HG03378 (cell line): ENCODE data around the gene HOXA4.

Source experiments
- ATAC-seq: cut with Tn5 transposase; IDR thresholded peaks from one replicate; pipeline ENCODE4 v1.9.1; 2021; ENCODE audit warnings: mild to moderate bottlenecking, moderate library complexity; ENCODE audit not compliant: unreplicated experiment

The HOXA4 gene

DNA sequence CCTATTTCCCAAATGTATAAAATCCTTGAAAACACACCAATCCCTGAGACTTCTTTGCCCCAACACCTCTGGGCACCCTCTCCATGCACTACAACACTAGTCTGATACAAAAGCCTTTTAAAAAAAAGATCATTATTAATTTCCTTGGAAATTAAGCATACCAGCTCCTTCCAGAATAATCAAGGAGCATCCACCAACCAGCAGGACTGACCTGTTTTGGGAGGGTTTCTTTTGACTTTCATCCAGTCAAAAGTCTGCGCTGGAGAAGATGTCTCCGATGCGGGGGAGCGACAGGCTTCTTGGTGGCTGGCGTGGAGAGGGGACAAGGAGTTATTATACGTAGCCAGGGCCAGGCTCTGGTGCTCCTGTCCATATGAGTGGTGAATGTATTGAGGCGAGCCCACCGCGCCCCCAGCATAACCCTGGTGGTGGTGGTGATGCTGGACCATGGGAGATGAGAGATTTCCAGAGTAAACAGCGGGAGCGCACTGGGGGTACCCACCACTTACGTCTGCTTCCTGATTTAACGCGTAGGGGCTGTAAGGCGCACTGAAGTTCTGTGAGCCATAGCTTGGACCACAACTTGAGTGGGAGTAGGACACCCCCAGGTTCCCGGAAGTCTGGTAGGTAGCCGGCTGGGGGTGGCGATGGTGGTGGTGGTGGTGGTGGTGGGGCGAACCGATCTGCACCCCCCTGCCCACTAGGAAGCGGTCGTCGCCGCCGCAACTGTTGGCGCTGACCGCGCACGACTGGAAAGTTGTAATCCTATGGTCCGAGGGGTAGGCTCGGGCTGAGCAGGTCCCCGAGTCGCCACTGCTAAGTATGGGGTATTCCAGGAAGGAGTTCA lies 35.3 kb downstream of the HOXA4 start:
- no peak for ATAC-seq

DNA sequence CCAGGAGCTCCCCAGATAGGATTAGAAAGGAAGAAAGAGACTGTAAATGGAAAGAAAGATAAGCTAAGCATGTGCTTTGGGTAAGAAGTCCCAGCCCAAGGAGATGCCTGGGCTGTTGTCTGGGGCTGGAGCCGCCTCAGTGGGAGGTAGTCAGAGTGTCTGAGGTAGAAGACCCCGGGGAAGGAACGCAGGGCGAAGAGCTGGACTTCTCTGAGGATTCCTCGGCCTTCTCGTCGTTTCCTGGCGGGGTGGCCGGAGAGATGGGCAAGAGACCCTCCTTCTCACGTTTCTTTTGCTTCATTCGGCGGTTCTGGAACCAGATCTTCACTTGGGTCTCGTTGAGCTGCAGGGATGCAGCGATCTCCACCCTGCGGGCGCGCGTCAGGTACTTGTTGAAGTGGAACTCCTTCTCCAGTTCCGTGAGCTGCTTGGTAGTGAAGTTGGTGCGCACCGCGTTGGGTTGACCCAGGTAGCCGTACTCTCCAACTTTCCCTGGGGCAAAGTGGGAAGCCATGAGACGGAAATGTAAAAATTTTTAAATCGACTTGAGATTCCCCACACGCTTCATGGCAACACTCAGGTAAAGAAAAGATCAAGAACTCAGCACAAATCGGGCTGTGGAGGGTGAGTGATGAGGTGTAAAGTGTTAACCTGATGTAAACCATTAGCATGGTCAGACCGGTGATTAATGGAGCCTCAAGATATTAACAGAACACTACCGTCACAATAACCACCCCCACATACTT lies 36.1 kb downstream of the HOXA4 start:
- ATAC-seq, result no peak

DNA sequence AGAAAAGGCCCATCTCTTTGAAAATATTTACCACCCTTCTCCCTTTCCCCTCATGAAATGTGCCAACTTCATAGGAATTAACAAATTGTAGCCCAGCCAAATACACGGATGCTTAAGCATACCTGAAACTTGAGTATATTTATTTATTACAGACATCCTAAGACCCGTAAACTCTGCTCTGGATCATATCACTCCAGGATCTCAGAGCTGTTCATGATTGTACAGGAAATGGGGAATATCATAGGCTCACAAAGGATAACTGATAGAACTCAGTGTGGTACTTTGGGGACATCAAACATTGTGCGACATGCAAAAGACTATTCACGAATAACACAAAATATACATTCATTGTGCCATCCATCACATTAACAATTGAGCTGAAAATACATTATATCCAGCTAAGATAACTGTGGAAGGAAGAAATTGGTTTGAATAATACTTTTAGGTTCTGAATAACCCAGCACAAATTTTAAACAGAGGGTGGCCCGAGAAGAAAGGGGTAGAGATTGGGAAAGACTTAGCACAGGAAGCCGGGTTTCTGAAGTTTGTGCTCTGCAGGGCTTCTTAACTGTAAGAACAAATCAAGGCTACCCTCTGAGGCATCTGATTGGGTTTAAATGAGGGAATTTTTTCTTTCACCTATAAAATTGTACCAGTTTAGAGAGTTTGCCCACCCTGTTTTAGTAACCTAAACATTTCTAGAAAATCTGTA lies 37.2 kb downstream of the HOXA4 start:
- ATAC-seq, result no peak

DNA sequence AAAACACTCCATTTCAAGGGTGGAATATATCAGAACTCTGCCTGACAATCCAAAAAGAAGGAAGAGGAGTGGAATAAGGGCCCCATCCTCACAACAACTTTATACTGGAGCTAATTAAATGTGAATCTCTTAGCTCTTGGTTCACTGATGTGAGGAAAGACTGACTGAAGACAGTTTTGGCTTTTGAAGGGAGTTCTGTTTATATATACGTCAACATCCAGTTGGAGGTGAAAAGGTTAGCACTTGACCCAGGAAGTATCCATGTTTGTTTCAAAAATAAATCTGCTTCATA lies 37.8 kb downstream of the HOXA4 start:
- no peak for ATAC-seq

DNA sequence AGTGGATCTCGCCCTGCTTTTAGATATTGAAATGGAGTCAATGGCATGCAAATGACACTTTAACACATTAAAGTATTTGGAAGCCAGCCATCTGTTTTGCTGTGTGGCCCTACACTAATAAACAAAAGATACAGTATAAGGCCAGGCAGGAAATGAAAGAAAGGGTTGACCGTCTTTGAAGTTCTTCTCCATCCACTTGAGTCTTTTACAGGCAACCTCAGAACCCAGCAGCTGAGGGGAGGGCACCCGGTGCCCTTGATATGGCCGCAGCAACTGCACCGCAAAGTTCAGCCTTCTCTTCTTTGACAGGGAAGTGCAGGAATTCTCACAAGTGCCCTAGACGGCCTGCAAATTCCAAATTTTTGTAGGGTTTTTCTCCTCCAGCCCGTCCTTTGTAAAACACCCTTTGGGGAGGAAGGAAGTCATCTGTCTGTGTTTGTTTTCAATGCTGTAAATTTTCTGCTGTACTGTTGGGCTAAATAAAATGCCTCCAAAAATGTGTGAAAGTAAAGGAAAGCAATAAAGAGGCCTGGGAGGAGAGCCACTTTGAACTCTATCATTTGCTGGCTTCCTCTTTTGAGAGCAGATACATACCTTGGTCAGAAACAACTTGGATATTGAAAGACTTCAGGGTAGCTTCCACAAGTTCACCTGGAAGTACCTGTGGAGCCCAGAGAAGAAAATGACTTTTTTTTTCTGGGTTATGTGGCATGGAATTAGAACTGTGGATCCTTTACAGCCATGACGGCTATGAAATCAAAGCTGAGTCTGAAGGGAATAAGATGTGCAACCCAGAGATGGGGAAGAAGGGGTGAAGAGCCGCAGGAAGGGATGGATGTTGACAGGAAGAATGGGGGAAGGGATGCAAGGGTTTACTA lies 38.4 kb downstream of the HOXA4 start:
- ATAC-seq, result no peak

DNA sequence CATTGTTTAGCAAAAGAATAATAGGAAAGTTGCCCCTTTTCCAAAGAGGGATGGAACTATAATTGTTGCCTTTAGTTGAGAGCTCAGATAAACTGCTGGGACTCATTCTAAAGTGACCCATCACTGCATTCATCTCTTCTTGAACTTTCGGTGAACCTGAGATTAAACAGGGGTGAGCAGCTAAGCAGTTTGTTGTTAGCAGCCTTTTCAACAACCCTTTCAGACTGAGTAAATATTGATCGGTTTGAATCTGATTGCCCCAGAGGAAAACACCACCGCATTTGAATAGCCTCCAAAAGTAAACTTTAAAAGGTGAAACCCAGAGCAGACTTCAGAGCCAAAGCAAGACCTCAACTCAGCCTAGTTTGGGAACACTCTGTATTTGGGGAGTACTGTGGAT lies 39.5 kb downstream of the HOXA4 start:
- ATAC-seq, result no peak

DNA sequence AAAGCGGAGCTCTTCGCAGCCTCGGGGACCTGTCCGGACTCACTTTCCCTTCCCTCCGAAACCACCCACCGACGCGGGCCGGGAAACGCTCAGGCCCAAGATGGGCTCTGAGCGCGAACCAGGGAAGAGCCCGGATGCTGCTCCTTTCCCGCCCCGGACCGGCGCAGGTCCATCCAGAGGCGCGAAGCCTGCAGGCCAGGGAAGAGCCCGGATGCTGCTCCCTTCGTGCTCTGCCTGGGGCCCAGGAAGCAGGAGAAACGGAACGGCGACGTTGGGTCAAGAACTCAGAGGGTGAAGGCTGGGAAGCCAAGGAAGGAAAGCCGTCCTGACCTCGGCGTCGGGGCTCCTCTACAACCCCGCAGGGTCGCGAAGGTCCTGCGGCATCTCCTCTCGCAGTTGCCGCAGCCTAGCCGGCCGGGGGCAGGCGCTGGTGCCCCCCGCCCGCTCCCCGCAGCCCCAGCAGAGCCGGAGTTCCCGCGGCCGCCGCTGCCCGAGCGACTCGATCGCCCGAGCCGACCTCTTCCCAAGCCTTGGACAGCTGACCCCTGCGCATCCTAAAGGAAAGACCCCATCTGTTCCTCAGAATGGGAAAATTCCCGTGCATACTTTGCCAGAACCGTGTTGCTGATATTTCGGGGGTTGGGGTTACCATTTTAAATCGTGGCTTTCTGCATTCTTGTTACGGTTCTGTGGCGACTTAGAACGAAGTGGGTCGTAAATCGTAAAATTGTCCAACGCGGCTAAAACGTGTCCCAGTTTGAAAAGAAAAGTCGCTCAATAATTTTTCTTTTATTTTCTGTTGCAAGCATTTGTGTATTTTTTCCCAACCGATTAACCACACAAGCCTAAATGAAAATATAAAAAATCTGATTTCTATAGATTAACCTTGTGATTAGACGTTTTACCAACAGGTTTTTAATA lies 42.3 kb downstream of the HOXA4 start:
- no peak for ATAC-seq

DNA sequence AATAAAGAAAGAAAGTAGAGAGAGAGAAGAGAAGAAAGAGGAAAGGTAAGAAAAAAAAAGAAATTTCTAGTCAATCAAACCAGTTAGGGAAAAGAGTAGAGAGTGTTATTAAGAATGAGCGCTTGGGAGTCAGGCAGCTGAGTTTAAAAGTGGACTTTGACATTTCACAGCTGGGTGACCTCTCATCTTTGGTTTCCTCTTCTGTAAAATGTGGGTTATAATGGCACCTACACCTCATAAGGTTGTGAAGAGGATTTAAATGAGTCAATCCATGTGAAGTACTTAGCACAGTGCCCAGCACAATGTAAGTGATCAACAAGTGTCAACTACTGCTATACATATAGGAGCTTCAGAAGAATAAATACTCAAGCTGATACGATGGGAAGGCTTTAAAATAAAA lies 46.9 kb downstream of the HOXA4 start:
- no peak for ATAC-seq

DNA sequence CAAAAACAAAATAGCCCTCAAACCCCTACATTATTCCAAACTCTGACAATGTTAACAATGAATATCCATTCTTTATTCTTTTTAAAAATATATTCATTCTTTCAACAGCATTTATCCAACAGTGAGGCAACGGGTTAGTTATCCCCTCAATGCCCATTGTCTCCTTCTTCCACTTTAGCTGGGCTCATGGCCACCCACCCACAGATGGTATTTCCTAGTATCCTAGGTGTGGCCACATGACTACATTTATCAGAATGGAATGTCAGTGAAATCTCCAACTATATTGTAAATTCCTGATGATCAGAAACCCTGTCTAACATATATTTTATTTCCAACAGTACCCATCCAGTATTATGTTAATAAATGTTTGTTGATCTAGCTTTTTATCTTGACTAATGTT lies 48.4 kb downstream of the HOXA4 start:
- no peak for ATAC-seq

DNA sequence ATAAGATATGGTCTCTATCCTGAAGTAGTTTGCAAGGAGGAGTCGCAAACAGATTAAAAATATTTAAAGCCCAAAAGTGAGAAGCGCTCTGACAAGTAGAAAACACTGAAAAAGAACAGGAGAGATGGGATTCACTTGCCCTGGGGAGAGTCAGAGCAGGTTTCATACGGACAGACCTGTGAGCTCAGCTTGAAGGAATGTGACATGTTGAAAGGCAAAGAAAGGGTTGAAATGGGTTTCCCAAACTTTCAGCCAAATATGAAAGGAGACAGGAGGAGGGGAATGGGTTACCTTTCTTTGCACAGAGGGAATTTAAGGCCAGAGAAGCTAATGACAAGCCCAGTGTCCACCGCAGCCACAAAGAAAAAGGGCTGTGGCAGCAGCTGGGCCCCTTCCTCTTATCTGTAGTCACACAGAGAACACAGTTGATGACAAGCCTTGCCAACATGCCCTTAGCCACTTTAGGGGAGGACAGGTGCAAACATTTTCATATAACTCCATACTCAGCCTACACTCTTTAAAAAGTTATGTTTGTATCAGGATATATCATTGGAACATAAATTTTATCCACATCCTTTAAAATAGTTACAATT lies 49.6 kb downstream of the HOXA4 start:
- no peak for ATAC-seq

DNA sequence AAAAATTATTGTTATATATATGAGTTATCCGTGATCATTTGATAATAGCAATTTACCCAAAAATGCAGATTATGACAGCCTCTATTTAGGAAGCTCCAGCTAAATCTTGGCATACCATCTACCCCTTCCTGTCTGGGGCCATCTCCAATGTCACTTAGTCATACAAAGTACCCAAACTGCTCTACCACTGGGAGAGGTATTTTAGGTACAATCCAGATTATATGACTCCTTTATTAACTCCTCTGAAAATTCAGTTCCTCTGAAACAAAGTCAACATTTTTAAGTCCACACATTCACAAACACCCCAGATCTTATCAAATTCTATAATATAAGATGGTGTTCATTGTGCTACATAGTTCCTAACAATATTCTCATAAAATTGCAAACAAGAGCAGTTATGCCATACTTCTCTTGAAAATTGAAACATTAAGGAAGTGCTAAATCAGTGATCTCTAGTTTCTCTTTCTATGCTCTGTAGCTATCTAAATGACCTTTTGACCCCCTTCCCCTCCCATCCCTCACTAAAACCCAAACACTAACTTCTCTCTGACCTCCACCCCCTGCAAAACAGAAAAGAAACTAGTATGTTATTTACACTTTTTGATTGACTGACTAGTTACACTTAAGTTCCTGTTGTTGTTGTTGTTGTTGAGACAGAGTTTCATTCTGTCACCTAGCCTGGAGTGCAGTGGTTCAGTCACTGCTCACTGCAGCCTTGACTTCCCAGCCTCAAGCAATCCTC lies 51.2 kb downstream of the HOXA4 start:
- ATAC-seq, result no peak

DNA sequence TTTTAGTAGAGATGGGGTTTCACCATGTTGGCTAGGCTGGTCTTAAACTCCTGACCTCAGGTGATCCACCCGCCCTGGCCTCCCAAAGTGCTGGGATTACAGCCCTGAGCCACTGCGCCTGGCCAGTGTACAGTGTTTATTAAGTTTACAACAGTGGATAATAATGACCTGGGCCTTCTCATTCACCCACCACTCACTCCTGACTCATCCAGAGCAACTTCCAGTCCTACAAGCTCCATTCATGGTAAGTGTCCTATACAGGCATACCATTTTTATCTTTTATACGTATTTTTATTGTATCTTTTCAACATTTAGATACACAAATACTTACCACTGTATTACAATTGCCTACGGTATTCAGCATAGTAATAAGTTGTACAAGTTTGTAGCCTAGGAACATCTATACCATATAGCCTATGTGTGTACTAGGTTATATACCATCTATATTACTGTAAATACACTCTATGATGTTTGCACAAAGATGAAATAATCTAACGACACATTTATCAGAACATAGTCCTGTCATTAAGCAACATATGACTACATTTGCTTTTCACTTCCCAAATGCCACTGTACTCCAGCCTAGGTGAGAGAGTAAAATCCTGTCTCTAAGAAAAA lies 51.8 kb downstream of the HOXA4 start:
- ATAC-seq, result no peak
